Stimulated activated CD4-positive, alpha-beta T cell treated with anti-CD3 and anti-CD28 coated beads, TNF-alpha, amount 100 ng/mL, for 48 hours (primary cell): ENCODE results near the gene DPF3.

Experiments
- DNase-seq, 3 donors: peaks; one replicate each; pipeline ENCODE4 v3.0.0-alpha.2; 2020; ENCODE audit warnings: low read depth in 3 of 3

DPF3 gene

GRCh38 chr14:72800848-72801370 lies 93.0 kb downstream of the DPF3 start:
- no peak for DNase-seq

- DNase-seq, result no peak
Observed at GRCh38 chr14:72800296-72800695, 93.6 kb downstream of the DPF3 start.

- no peak for DNase-seq
Observed at GRCh38 chr14:72796935-72797334, 97.0 kb downstream of the DPF3 start.

GRCh38 chr14:72793156-72793939 lies 100.6 kb downstream of the DPF3 start:
- no peak for DNase-seq

- DNase-seq, result no peak
Observed at GRCh38 chr14:72792051-72792788, 101.7 kb downstream of the DPF3 start.

GRCh38 chr14:72790887-72791566 lies 102.9 kb downstream of the DPF3 start:
- DNase-seq, result no peak

- no peak for DNase-seq
Observed at GRCh38 chr14:72788972-72789728, 104.8 kb downstream of the DPF3 start.

GRCh38 chr14:72788255-72788654 lies 105.6 kb downstream of the DPF3 start:
- DNase-seq, result no peak

- no peak for DNase-seq
Observed at GRCh38 chr14:72787841-72788240, 106.1 kb downstream of the DPF3 start.

GRCh38 chr14:72786378-72787350 lies 107.2 kb downstream of the DPF3 start:
- DNase-seq, result no peak

GRCh38 chr14:72783741-72784140 lies 110.2 kb downstream of the DPF3 start:
- DNase-seq, result no peak

GRCh38 chr14:72782817-72783216 lies 111.1 kb downstream of the DPF3 start:
- no peak for DNase-seq

- DNase-seq, result no peak
Observed at GRCh38 chr14:72781561-72782508, 112.1 kb downstream of the DPF3 start.

GRCh38 chr14:72780751-72781150 lies 113.2 kb downstream of the DPF3 start:
- no peak for DNase-seq

- DNase-seq, result no peak
Observed at GRCh38 chr14:72779679-72780078, 114.2 kb downstream of the DPF3 start.

GRCh38 chr14:72777636-72778035 lies 116.3 kb downstream of the DPF3 start:
- no peak for DNase-seq

GRCh38 chr14:72776701-72777261 lies 117.1 kb downstream of the DPF3 start:
- DNase-seq, result no peak

- DNase-seq, result no peak
Observed at GRCh38 chr14:72775923-72776554, 117.9 kb downstream of the DPF3 start.
